Medulla oblongata (tissue), 1 donor: Measurements from ENCODE around the gene SMG1.
"Not testable (repeated sequence)": the region's sequence is repeated elsewhere in the genome, so short reads cannot be mapped to it uniquely, and the experiment has no call there.

Experiments
- DNase-seq: peaks from one replicate; pipeline ENCODE4 v3.0.0-alpha.2; 2015; ENCODE audit errors: extremely low spot score

SMG1 gene

DNA sequence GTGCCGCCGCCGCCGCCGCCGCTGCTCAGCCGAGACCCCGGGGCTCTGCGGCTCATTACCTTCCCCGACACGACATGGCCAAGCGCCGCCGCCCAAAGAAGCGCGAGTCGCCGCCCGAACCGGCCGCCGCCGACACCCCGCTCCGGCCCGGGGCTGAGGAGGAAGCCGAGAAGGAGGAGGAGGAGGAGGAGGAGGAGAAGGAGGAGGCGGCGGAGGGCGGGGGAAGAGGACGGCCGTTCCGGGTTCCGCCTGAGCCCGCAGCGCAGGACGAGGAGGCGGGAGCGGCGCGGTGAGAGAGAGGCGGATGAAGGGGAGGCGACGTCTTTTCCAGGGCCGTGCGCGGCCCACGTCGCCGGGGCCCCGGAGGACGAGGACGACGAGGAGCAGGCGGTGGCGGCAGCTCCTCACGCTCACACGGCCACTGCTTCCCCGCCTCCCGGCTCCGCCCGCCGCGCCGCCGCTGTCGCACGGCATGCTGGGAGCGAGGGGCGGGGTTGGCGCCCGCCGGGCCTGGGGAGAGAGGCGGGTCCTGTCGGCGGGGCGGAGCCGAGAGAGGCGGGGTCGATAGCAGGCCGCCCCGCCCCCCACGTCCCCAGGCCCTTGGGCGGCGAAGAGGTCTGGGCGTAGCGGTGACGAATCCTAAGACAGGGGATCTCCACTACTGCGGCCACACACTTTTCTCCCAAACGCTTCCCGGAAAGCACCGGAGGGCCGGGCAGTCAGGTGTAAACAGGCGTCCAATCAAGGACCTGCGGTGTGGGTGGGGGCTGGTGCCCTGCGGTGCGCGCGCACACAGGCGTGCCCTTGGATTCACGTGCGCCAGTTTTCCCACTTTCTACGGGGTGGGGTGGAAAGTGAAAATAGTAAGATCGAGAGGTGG, at the start of gene SMG1:
Gene SMG1, minus strand, starts transcription at position 423 of the 880 bp plus-strand sequence. Its CDS starts 367 bp downstream, at position 56.
- DNase-seq: peak; percentile 92

DNA sequence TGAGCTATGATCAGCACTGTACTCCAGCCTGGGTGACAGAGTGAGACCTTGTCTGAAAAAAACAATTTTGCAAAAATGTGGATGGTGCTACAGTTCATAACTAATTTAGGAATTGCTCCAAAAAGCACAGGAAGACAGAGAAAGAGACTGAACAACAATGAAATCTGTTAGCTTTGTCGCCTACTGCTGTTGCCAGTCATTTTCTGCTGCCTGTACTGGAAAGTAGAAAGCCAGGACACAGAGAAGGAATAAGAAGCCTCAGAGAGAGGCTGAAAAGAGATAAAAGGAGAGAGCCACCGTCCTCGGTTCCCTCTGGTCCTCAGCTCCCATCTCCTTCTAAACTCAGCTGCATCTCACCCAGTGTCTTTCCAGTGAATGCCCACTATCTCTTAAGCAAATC, 48.9 kb upstream of the SMG1 start:
- no peak for DNase-seq

DNA sequence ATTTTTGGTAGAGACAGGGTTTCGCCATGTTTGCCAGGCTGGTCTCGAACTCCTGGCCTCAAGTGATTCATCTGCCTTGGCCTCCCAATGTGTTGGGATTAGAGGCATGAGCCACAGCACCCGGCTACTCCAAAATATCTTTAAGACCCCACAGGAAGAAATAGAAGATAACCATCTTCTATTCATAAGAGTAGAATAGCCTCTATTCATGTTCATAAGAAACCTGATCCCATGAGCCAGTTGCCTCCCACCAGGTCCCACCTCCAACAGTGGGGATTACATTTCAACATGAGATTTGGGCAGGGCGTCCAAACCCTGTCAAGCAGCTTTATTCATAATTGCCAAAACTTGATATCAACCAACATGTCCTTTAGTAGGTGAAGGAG, 43.6 kb upstream of the SMG1 start:
- no peak for DNase-seq

DNA sequence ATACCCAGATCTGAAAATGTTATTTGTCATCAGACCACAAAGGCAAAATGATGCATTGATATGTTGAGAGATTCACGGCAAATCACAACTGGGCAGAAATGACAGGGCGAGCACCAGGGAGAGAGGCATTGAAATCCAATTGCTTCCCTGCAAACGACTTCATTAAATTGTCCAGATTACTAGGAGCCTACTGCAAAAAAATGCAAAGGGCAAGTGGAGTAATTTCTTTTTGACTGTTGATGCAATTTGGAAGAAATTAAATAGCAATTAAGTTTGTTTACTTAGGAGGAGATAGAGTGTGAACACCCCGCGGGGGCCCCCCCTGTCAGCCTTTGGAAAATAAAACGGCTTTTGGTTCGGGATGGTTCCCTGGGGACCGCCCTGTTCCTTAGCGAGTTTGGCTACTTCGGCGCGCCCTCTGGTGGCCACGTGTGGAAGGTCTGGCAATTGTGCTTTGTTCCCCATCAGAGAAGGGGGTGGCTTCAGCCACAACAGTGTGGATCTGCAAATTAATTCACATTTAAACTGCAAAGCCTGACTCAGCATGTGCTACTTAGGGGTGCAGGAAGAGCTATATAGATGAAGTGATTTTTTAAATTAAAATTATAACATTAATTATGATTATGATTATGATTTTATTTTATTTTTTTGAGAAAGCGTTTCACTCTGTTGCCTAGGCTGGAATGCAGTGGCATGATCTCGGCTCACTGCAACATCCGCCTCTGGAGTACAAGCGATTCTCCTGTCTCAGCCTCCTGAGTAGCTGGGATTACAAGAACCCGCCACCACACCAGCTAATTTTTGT, 43.0 kb upstream of the SMG1 start:
- DNase-seq: peak; percentile 91

DNA sequence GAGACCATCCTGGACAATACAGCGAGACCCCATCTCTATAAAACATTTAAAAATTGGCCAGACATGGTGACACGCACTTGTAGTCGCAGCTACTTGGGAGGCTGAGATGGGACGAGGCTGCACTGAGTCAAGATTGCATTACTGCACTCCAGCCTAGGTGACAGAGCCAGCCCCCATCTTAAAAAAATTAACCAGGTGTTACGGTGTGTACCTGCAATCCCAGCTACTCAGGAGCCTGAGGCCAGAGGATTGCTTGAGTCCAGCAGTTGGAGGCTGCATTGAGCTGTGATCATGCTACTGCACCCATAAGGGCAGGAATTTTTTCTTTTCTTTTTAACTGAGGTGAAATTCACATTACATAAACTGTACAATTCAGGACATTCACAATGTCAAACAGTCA, 40.6 kb upstream of the SMG1 start:
- DNase-seq: no peak

DNA sequence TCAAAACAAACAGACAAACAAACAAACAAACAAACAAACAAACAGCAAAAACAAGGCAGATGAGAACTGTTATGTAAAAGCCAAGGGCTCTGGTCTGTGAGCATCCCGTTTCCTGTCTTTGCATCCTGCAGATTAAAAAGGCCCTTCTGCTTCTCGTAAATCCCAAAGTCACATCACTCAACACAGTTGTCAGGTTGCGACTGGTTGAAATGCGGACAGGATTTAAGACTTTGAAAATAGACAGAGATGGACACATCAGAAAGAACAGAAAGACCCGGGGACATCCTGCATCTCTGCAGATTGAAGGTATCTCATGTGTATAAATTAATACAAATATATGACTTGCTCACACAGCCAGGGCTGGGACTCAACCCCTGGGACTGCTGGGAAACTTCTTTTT, 39.3 kb upstream of the SMG1 start:
- DNase-seq: no peak

DNA sequence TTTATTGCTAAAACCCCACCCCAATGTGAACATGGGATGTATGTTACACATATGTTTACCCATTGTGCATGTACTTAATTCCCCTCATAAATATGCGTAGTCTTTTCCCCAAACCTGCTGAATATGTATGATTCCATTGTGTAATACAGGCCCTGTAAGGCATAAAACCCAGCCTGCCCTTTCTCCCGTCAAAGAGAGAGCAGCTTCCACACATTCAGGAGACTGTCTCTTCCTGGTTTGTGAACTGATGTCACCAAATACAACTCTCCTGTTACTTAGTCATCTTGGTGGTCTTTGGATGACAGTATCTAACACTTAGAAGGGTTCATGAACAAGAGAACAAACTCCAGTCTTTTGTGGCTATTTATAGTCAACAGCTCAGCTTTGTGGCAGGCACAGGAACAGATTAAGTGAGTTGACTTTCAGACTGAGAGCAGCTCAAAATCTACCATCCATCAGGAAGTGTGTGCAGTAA, 32.9 kb upstream of the SMG1 start:
- DNase-seq: no peak

DNA sequence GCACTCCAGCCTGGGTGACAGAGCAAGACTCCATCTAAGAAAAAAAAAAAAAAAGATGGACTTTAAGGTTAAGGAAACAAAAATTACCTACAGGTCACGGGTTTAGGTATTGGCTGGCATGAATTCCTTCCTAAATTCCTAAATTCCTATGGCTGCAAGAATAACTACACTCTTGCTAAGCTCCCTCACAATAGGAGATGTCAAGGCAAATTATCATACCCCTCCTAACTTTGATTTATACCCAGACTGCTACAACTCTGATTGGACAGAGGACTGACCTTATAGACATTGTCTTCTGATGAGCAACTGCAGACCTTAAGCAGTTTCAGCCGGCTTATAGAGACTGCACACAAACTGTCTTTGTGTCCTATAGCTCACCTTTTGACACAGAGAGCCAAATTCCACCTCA, 32.4 kb upstream of the SMG1 start:
- no peak for DNase-seq

DNA sequence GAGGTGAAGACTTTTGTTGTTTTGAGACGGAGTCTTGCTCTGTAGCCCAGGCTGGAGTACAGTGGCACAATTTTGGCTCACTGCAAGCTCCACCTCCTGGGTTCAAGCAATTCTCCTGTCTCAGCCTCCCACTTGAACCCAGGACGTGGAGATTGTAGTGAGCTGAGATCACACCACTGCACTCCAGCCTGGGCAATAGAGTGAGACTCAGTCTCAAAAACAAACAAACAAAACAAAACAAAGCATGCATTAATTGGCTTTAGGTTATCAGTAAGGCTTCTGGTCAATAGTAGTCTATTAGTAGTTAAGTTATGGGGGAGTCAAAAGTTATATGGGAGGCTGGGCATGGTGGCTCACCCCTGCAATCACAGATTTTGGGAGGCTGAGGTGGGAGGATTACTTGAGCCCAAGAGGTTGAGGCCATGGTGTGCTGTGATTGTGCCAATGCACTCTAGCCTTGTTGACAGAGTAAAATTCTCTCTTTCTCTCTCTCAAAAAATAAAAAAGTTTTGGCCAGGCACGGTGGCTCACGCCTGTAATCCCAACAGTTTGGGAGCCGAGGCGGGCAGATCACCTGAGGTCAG, 30.5 kb upstream of the SMG1 start:
- not testable (repeated sequence) for DNase-seq

DNA sequence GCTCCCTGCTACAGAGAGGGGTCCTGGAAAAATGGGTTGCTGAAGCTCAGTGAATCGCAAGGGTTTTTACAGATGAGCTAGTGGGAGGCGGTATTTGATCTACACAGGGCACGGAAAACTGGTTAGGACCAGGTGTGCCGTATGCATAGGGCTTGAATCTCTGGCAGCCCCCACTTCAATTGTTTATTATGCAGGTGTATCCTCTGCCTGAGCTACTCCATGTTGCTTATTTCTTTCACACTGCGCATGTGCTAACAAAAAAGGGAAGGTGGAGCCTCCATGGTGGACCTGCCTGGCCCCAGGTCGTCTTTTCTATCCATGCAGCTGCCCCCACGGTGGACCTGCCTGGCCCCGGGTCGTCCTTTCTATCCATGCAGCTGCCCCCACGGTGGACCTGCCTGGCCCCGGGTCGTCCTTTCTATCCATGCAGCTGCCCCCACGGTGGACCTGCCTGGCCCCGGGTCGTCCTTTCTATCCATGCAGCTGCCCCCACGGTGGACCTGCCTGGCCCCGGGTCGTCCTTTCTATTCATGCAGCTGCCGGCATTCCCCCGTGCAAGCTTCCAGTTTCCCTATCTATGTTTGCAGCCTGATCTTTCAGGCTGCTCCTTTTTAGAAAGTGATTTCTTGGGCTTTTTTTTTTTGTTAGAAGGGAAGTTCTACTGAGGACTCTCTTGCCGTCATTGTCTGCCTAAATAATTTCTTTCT, 29.8 kb upstream of the SMG1 start:
- DNase-seq: not testable (repeated sequence)

DNA sequence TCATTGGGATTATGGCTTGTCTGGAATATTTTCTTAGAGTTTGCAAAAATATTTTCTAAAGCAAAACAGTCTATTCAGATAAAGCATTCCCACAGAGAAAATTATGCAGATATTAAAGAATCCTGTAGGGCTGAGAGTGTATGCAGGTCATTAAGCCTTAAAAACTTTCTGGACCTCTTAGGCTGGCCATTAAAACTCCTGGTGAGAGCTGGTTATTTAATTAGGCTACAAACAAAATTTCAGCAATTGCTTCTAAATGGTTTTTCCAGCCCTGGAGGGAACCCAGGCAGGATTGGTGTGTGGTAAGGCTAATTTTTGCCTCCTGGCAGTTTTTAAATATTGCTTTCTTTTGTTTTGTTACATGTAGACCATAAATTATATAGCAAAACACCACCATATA, 27.3 kb upstream of the SMG1 start:
- no peak for DNase-seq

DNA sequence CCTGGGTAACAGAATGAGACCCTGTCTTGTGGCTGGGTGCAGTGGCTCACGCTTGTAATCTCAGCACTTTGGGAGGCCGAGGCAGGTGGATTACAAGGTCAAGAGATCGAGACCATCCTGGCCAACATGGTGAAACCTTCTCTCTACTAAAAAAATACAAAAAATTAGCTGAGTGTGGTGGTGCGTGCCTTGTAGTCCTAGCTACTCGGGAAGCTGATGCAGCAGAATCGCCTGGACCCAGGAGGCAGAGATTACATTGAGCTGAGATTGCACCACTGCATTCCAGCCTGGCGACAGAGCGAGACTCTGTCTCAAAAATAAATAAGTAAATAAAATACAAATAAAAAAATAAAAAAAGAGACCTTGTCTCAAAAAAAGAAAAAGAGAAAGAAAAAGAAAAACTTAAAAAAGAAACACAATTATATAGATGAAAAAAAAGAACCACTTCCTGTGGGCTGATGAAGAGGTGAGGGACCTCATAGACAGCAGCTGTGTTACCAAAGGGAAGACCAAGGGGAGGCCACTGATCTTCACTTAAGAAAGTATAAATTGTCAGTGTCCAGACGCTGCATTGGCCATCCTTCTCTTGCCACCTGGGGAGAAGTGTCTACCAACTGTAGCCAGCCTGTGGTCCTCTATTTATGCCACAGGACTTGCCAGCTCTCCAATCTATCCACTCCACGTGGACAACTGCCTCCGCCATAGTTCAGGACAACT, 24.4 kb upstream of the SMG1 start:
- no peak for DNase-seq

DNA sequence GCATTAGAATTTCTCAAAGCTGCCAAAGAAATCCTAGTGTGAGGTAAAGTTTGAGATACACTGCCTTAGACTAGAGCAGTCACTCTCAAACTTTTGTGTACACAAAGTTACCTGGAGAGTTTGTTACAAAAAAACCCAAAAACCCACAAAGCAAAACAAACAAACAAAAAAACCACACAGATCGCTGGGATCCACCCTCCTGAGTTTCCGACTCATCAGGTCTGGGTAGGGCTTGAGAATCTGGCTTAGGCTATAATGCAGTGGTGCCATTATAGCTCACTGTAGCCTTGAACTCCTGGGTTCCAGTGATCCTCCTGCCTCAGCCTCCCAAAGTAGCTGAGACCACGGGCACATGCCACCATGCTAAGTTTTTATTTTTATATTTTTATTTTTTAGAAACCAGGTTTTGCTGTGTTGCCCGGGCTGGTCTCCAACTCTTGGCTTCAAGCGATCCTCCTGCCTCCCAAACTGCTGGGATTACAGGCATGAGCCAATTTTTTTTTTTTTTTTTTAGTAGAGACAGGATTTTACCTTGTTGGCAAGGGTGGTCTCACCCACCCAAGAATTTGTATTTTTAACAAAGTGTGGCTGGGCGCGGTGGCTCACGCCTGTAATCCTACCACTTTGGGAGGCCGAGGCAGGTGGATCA, 22.3 kb upstream of the SMG1 start:
- no peak for DNase-seq

DNA sequence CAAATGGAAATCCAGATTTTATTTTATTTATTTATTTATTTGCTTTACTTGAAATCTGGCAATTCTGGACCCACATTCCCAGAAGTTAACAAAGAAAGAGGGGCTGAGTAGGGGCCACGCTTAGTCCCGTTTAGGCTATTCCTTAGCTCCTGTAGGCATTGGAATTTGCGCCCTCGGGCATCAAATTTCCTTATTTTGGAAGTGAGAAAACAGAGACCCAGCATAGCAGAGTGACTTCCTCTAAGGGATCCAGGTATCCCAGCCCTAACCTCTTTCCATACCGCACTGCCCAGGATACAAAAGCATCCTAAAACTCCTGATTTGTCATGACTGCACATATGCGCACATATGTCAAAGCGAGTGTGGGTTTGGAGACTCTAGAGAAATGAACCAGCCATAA, 19.0 kb upstream of the SMG1 start:
- no peak for DNase-seq

DNA sequence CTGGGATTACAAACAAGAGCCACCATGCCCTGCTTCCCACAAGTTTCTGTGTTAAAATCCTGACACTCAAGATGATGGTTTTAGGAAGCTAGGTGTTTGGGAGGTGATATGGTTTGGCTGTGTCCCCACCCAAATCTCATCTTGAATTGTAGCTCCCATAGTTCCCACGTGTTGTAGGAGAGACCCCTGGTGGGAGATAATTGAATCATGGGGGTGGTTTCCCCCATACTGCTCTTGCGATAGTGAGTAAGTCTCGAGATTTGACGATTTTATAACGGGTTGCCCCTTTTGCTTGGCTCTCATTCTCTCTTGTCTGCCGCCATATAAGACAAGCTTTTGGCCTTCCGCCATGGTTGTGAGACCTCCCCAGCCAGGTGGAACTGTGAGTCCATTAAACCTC, 17.2 kb upstream of the SMG1 start:
- no peak for DNase-seq

DNA sequence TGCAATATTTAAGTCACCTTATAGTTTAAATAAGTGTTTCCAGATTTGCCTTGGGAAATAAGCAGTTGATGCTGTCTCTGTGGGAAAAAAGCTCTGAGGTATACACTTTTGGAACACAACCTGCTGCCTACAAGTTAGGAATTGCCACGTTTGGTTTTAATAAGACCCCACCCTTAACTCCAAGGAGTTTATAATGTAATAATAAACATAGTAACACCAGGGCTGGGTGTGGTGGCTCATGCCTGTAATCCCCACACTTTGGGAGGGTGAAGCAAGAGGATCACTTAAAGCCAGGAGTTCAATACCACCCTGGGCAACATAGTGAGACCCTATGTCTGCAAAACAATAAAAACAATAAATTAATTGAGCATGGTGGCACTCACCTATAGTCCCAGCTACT, 15.9 kb upstream of the SMG1 start:
- no peak for DNase-seq

DNA sequence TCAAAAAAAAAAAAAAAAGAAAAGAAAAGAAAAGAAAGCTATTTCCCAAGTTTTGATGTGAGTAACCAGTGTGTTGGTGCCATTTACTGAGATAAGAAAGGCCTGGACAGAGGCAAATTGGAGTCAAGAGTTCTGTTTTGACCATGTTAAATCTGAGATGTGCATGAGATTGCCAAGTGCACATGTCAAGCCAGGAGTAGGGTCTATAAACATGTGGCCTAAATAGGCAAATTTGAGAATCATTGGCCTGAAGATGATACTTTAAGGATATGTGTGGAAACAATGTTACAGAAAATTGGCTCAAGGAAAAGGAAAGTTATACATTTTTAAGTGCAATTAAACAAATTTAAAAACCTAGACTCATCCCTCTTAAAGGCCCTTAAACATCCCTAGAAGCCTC, 15.3 kb upstream of the SMG1 start:
- no peak for DNase-seq

DNA sequence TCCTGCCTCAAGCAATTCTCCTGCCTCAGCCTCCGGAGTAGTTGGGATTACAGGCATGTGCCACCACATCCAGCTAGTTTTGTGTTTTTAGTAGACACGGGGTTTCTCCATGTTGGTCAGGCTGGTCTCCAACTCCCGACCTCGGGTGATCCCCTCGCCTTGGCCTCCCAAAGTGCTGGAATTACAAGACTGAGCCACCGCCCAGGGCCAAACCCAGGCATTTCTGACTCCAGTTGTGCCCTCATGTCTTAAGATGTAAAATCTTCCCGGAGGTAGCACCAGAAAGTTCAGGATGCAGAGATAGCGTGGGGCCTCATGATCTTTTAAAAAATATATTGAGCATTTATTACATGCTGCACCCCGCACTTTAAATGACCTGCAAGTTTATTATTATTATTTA, 12.8 kb upstream of the SMG1 start:
- DNase-seq: no peak

DNA sequence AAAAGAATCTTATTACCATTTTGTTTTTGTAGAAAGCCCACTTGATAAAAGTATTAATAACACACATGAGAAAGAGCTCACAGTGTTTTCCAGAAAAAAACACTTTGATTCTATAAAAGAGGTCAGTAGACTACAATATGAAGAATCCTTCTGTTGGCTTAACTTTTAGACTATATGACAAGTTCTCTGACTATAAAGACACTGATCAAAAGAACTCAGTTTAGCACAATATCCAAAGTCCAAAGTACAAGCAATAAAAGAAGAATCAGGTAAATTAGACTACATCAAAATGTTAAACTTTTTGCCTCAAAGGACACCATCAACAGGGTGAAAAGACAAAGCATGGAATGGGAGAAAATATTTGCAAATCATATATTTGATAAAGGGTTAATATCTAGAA, 11.2 kb upstream of the SMG1 start:
- DNase-seq: no peak

DNA sequence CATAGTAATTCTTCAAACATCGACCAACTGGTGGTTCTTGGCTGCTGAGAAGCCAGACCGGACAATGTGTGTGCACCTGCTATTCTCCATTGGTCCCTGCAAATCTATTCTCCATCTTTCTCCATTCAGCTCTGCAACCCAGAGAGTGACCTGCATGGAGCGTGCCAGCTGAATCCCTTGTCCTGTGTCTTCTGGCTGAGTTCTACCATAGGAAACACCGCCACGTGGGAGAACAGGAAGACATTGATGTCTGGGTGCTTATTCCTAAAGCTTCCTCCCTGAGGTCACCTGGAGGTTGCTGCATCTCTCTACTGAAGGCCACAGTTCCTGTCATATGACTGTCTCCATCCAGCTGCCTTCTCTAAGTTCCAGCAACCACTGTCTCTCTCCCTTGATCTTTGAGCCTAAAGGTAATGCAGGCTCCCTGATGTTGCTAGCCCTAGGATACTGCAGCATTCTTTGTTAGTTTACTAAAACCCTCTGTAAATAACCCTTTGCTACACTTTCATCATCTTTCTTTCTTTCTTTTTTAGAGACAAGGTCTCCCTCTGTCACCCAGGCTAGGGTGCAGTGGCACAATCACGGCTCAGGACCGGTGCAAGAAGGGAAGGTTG, 10.6 kb upstream of the SMG1 start:
- DNase-seq: no peak
